H9 (cell line): ENCODE results near the gene MCF2L. TPM values are rescaled to one million over a fixed set of nuclear protein-coding genes. Genes with fewer than 3 reads are reported as not detected.

ENCODE experiments used
- DNase-seq: peaks from one replicate; pipeline ENCODE4 v3.0.0-alpha.2; 2017
- H2AFZ ChIP-seq: one replicate; pipeline ENCODE4 v1.6.1; 2013; ENCODE audit warnings: mild to moderate bottlenecking, low read length, control low read depth, moderate library complexity
- H2AK5ac ChIP-seq: 2 replicates; pipeline ENCODE4 v1.6.1; 2013; ENCODE audit warnings: low read length, control low read depth, mixed read lengths; ENCODE audit not compliant: insufficient read length
- H2BK120ac ChIP-seq: one replicate; pipeline ENCODE4 v1.6.1; 2013; ENCODE audit warnings: low read depth, mild to moderate bottlenecking, low read length, control low read depth, inconsistent platforms; ENCODE audit not compliant: poor library complexity, severe bottlenecking
- H2BK12ac ChIP-seq: 2 replicates; pipeline ENCODE4 v1.6.1; 2013; ENCODE audit warnings: low read length, control low read depth, mixed read lengths, low read depth; ENCODE audit not compliant: insufficient read length
- H2BK15ac ChIP-seq: 2 replicates; pipeline ENCODE4 v1.6.1; 2013; ENCODE audit warnings: low read depth, low read length, control low read depth
- H2BK20ac ChIP-seq: one replicate; pipeline ENCODE4 v1.6.1; 2013; ENCODE audit warnings: low read depth, mild to moderate bottlenecking, low read length, control low read depth, inconsistent platforms; ENCODE audit not compliant: poor library complexity, severe bottlenecking
- H2BK5ac ChIP-seq: 2 replicates; pipeline ENCODE4 v1.6.1; 2013; ENCODE audit warnings: low read length, control low read depth, mixed read lengths; ENCODE audit not compliant: insufficient read length
- H3K14ac ChIP-seq: 2 replicates; pipeline ENCODE4 v1.6.1; 2013; ENCODE audit warnings: low read length, control low read depth; ENCODE audit not compliant: insufficient read depth
- H3K18ac ChIP-seq: 2 replicates; pipeline ENCODE4 v1.6.1; 2013; ENCODE audit warnings: low read depth, mild to moderate bottlenecking, mixed read lengths, low read length, control low read depth; ENCODE audit not compliant: insufficient read length
- H3K23ac ChIP-seq: 2 replicates; pipeline ENCODE4 v1.6.1; 2013; ENCODE audit warnings: low read length, control low read depth, mixed read lengths, low read depth; ENCODE audit not compliant: insufficient read length
- H3K23me2 ChIP-seq: 2 replicates; pipeline ENCODE4 v1.6.1; 2013; ENCODE audit warnings: low read depth, mild to moderate bottlenecking, mixed read lengths, low read length, control low read depth; ENCODE audit not compliant: insufficient read length, poor library complexity, severe bottlenecking
- H3K27ac ChIP-seq: 2 replicates; pipeline ENCODE4 v1.5.1; 2013; ENCODE audit warnings: low read length, control low read depth, mixed read lengths, low read depth; ENCODE audit not compliant: insufficient read length
- H3K27me3 ChIP-seq: 2 replicates; pipeline ENCODE4 v1.6.1; 2013; ENCODE audit warnings: low read length, control low read depth, inconsistent platforms; ENCODE audit not compliant: insufficient read depth
- H3K4ac ChIP-seq: 2 replicates; pipeline ENCODE4 v1.6.1; 2013; ENCODE audit warnings: low read depth, mild to moderate bottlenecking, control low read depth, inconsistent platforms, low read length, moderate library complexity
- H3K4me1 ChIP-seq: 2 replicates; pipeline ENCODE4 v1.6.1; 2013; ENCODE audit warnings: low read length, control low read depth, inconsistent platforms; ENCODE audit not compliant: insufficient read depth
- H3K4me2 ChIP-seq: 2 replicates; pipeline ENCODE4 v1.6.1; 2013; ENCODE audit warnings: low read length, control low read depth, mixed read lengths; ENCODE audit not compliant: insufficient read length, insufficient read depth
- H3K56ac ChIP-seq: 2 replicates; pipeline ENCODE4 v1.6.1; 2013; ENCODE audit warnings: low read depth, mild to moderate bottlenecking, mixed read lengths, low read length, control low read depth; ENCODE audit not compliant: insufficient read length
- H3K79me1 ChIP-seq: 2 replicates; pipeline ENCODE4 v1.6.1; 2013; ENCODE audit warnings: low read depth, mild to moderate bottlenecking, moderate library complexity, low read length, control low read depth, inconsistent platforms; ENCODE audit not compliant: insufficient read depth, poor library complexity, severe bottlenecking
- H3K79me2 ChIP-seq: 2 replicates; pipeline ENCODE4 v1.6.1; 2013; ENCODE audit warnings: low read length, control low read depth, inconsistent platforms; ENCODE audit not compliant: insufficient read depth
- H3K9ac ChIP-seq: 2 replicates; pipeline ENCODE4 v1.6.1; 2013; ENCODE audit warnings: low read length, control low read depth, mixed read lengths; ENCODE audit not compliant: insufficient read length; ENCODE audit errors: extremely low read depth
- H3K9me3 ChIP-seq: one replicate; pipeline ENCODE4 v1.6.1; 2013; ENCODE audit warnings: low read depth, low read length, inconsistent platforms; ENCODE audit not compliant: control insufficient read depth
- H3T11ph ChIP-seq: one replicate; pipeline ENCODE4 v1.6.1; 2013; ENCODE audit warnings: mild to moderate bottlenecking, low read length, control low read depth, inconsistent platforms
- H4K20me1 ChIP-seq: one replicate; pipeline ENCODE4 v1.6.1; 2013; ENCODE audit not compliant: control insufficient read depth, insufficient read length, insufficient read depth
- H4K5ac ChIP-seq: 2 replicates; pipeline ENCODE4 v1.6.1; 2013; ENCODE audit warnings: low read depth, mild to moderate bottlenecking, mixed read lengths, low read length, control low read depth; ENCODE audit not compliant: insufficient read length
- H4K8ac ChIP-seq: replicated peaks from 2 replicates; pipeline ENCODE4 v1.6.1; 2013; ENCODE audit warnings: low read length, control low read depth, mixed read lengths, low read depth; ENCODE audit not compliant: insufficient read length
- H4K91ac ChIP-seq: 2 replicates; pipeline ENCODE4 v1.6.1; 2013; ENCODE audit warnings: low read depth, mild to moderate bottlenecking, moderate library complexity, mixed read lengths, low read length, control low read depth; ENCODE audit not compliant: insufficient read length
- H3K27ac Mint-ChIP-seq, 3 experiments: 2 replicates in 2 of 3; 3 replicates in 1 of 3; pipeline ENCODE4 v1.8.0; 2020 to 2021; ENCODE audit warnings: mixed read lengths in 3 of 3, mild to moderate bottlenecking in 1 of 3, moderate library complexity in 1 of 3
- H3K27me3 Mint-ChIP-seq: 2 replicates; pipeline ENCODE4 v1.8.0; 2021; ENCODE audit warnings: low read depth, mild to moderate bottlenecking, moderate library complexity, mixed read lengths
- H3K36me3 Mint-ChIP-seq, 3 experiments: 2 replicates in 2 of 3; 3 replicates in 1 of 3; pipeline ENCODE4 v1.8.0; 2020 to 2021; ENCODE audit warnings: low read depth in 3 of 3, mixed read lengths in 3 of 3; ENCODE audit not compliant: insufficient read depth in 1 of 3
- H3K4me1 Mint-ChIP-seq, 2 experiments: 2 replicates each; pipeline ENCODE4 v1.8.0; 2020; ENCODE audit warnings: mixed read lengths in 2 of 2
- H3K4me3 Mint-ChIP-seq, 2 experiments: 2 replicates in 1 of 2; 3 replicates in 1 of 2; pipeline ENCODE4 v1.8.0; 2020 to 2021; ENCODE audit warnings: mild to moderate bottlenecking in 2 of 2, mixed read lengths in 2 of 2, moderate library complexity in 1 of 2
- H3K9me3 Mint-ChIP-seq, 2 experiments: 2 replicates in 1 of 2; 3 replicates in 1 of 2; pipeline ENCODE4 v1.8.0; 2020; ENCODE audit warnings: mild to moderate bottlenecking in 2 of 2, mixed read lengths in 2 of 2, moderate library complexity in 1 of 2
- CTCF ChIP-seq: fragments of 200-600 bp; sonication (generic); conservative IDR thresholded peaks from 3 replicates; pipeline ENCODE4 v1.8.0; 2021; ENCODE audit warnings: antibody characterized with exemption, mild to moderate bottlenecking
- WGBS: extraction: QIAGEN DNeasy Blood & Tissue Kit; methylation state at CpG from one replicate; pipeline ENCODE4 v1.1.7; 2013; ENCODE audit warnings: missing lambda C conversion rate, low lambda C conversion rate, mixed read lengths; ENCODE audit not compliant: insufficient read length; ENCODE audit errors: extremely low coverage; 5-methylcytosine and 5-hydroxymethylcytosine counted together
- total RNA-seq: library from RNA; stranded (reverse); gene quantifications from 2 replicates; pipeline ENCODE4 v1.2.1, GENCODE V29; 2021

The MCF2L gene
- total RNA-seq, 1 experiment from 2014 or later, result 18.5 TPM

GRCh38 chr13:113117911-113118260 is 148.9 kb downstream of the MCF2L start:
- Histone ChIP-seq H4K91ac (no peak overlapping the region), H3K27ac (no peak overlapping the region), H2BK120ac (no peak overlapping the region), H3K23me2 (no peaks in the 10 kb centered on the region), H3K79me1 (no peaks in the 10 kb centered on the region), H3K4ac (no peak overlapping the region), H2AK5ac (no peak overlapping the region), H3K4me1 (no peaks in the 10 kb centered on the region; the same call in 1 of the 2 replicates), H2AFZ (no peak overlapping the region), H3T11ph (no peak overlapping the region), H2BK12ac (no peak overlapping the region), H3K56ac (no peak overlapping the region), H3K9me3 (no peaks in the 10 kb centered on the region), H2BK5ac (no peak overlapping the region), H4K5ac (no peak overlapping the region), H3K9ac (no peak overlapping the region), H2BK15ac (no peak overlapping the region), H3K4me2 (no peak overlapping the region), H2BK20ac (no peak overlapping the region), H3K79me2 (no peaks in the 10 kb centered on the region), H3K18ac (no peak overlapping the region), H3K14ac (no peak overlapping the region), H4K20me1 (no peaks in the 10 kb centered on the region), H3K23ac (no peak overlapping the region), H4K8ac (no peak overlapping the region), H3K27me3 (peaks cover 5% of the 10 kb centered on the region; the same call in 1 of the 2 replicates)
- no peak for TF ChIP-seq CTCF
- Mint-ChIP-seq H3K4me1 (peaks cover 7 to 8% of the 10 kb centered on the region in 2 experiments), H3K9me3 (peaks cover 0 to 4% of the 10 kb centered on the region in 2 experiments; a peak in 1 of 5 replicates), H3K36me3 (no peaks in the 10 kb centered on the region), H3K4me3 (no peak overlapping the region), H3K27me3 (peaks cover 28% of the 10 kb centered on the region), H3K27ac (no peak overlapping the region)
- DNase-seq, result no peak
- WGBS, result no CpG with 5 or more reads among the region's 9 CpGs
